Transverse colon (tissue), 4 donors: ENCODE results near the gene MGLL. TPM values are rescaled to one million over a fixed set of nuclear protein-coding genes. Genes with fewer than 3 reads are reported as not detected.

Source experiments
- DNase-seq: peaks from one replicate; pipeline ENCODE4 v3.0.0-alpha.2; 2019
- H3K27ac ChIP-seq, 4 donors: fragments of 200-600 bp; sonication (generic); 2 replicates each; pipeline ENCODE4 v1.5.1; 2016 to 2018; ENCODE audit warnings: inconsistent platforms in 4 of 4
- H3K27me3 ChIP-seq: fragments of 200-600 bp; sonication (generic); 2 replicates; pipeline ENCODE4 v1.5.1; 2017; ENCODE audit warnings: inconsistent platforms
- H3K36me3 ChIP-seq, 4 donors: fragments of 200-600 bp; sonication (generic); 2 replicates each; pipeline ENCODE4 v1.5.1; 2017 to 2019; ENCODE audit warnings: inconsistent platforms in 4 of 4
- H3K4me1 ChIP-seq, 4 donors: fragments of 200-600 bp; sonication (generic); 2 replicates each; pipeline ENCODE4 v1.5.1; 2017 to 2020; ENCODE audit warnings: inconsistent platforms in 4 of 4
- H3K4me3 ChIP-seq, 4 donors: fragments of 200-600 bp; sonication (generic); 1 replicate in 1 of 4; 2 replicates in 3 of 4; pipeline versions ENCODE4 v1.5.1 to v1.6.1; 2017 to 2019; ENCODE audit warnings: inconsistent platforms in 4 of 4
- H3K9me3 ChIP-seq, 2 donors: fragments of 200-600 bp; sonication (generic); 2 replicates each; pipeline ENCODE4 v1.5.1; 2017 to 2019; ENCODE audit warnings: inconsistent platforms in 2 of 2
- EP300 ChIP-seq: sonication (generic); formaldehyde crosslinking; IDR thresholded peaks from one replicate; pipeline ENCODE4 v1.6.1; 2017; ENCODE audit warnings: antibody characterized with exemption, low read depth
- POLR2A ChIP-seq: fragments of 450-650 bp; IDR thresholded peaks from one replicate; pipeline ENCODE4 v1.6.1; 2016; ENCODE audit warnings: antibody characterized with exemption, mild to moderate bottlenecking, moderate library complexity
- POLR2AphosphoS5 ChIP-seq, 3 donors: sonication (generic); formaldehyde crosslinking; IDR thresholded peaks; one replicate each; pipeline ENCODE4 v1.6.1; 2016; ENCODE audit warnings: antibody characterized with exemption in 3 of 3
- WGBS, 2 donors: methylation state at CpG; one replicate each; pipeline ENCODE4 v1.1.5; 2018; ENCODE audit warnings: low coverage in 1 of 2; 5-methylcytosine and 5-hydroxymethylcytosine counted together
- in situ Hi-C, 4 donors: fragments of 200-750 bp; cut with MboI; loops; one replicate each; pipeline versions ENCODE4 v1.15.0 to v1.15.1; 2017; ENCODE audit warnings: low sequenced_read_pairs in 3 of 4, low pct_ligation_motif_present in 1 of 4, low pct_unique_long_range_greater_than_20kb in 1 of 4
- intact Hi-C: fragments of 100-400 bp; cut with DNase I; formaldehyde crosslinking; loops from one replicate; pipeline ENCODE4 v1.15.1; 2023; ENCODE audit warnings: low total_unique reads
- total RNA-seq, 4 donors: library from RNA; depleted of rRNA; stranded (reverse); fragments of >200 nt; gene quantifications; one replicate each; pipeline ENCODE4 v1.1.0, GENCODE V29; 2016
- TF ChIP-seq, protein P1 (sequence below), 5 experiments: fragments of 200-600 bp in 3 of 5; fragments of 450-650 bp in 2 of 5; sonication (generic) in 3 of 5; IDR thresholded peaks; 1 replicate in 2 of 5; 2 replicates in 3 of 5; pipeline ENCODE4 v1.5.1; 2016 to 2017; ENCODE audit warnings: antibody characterized with exemption in 5 of 5, inconsistent platforms in 3 of 5, mild to moderate bottlenecking in 2 of 5, moderate library complexity in 1 of 5

MGLL gene
- total RNA-seq, 4 donors from 2014 or later, result 150 to 329 (median 294) TPM

DNA sequence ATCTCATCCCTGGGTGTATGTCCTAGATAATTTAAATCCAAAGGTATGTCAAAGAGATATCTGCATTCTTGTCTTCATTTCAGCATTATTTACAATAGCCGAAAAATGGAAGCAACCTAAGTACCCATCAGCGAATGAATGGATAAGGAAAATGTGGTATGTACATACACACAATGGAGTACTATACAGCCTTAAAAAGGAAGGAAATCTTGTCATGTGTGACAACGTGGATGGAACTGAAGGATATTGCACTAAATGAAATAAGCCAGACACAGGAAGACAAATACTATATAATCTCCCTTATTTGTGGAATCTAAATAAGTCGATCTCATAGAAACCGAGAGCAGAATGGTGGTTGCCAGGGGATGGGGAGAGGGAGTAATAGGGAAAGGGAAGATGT is 16.8 kb upstream of the MGLL start:
- Histone ChIP-seq H3K27ac (no peak overlapping the region), H3K4me3 (no peak overlapping the region), H3K36me3 (no peaks in the 10 kb centered on the region), H3K9me3 (no peaks in the 10 kb centered on the region), H3K4me1 (no peaks in the 10 kb centered on the region), H3K27me3 (no peaks in the 10 kb centered on the region)
- in situ Hi-C loops (loop anchor here (10.0 to 25.0 kb wide), 3 partner anchors 152 to 184 kb away; partner anchors contain the start of gene ABTB1 (in 2 of the 4)), intact Hi-C loops (no loop called here)
- no peak for DNase-seq
- 88 to 90% methylated on average over 4 to 5 of the region's 5 CpGs for WGBS, 2 donors
- TF ChIP-seq EP300 (no peak), POLR2AphosphoS5 (IDR thresholded peaks at IDR 0.05) (no peak), POLR2A (no peak)
- TF ChIP-seq, protein P1, sequence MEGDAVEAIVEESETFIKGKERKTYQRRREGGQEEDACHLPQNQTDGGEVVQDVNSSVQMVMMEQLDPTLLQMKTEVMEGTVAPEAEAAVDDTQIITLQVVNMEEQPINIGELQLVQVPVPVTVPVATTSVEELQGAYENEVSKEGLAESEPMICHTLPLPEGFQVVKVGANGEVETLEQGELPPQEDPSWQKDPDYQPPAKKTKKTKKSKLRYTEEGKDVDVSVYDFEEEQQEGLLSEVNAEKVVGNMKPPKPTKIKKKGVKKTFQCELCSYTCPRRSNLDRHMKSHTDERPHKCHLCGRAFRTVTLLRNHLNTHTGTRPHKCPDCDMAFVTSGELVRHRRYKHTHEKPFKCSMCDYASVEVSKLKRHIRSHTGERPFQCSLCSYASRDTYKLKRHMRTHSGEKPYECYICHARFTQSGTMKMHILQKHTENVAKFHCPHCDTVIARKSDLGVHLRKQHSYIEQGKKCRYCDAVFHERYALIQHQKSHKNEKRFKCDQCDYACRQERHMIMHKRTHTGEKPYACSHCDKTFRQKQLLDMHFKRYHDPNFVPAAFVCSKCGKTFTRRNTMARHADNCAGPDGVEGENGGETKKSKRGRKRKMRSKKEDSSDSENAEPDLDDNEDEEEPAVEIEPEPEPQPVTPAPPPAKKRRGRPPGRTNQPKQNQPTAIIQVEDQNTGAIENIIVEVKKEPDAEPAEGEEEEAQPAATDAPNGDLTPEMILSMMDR (IDR thresholded peaks at IDR 0.05), result no peak

DNA sequence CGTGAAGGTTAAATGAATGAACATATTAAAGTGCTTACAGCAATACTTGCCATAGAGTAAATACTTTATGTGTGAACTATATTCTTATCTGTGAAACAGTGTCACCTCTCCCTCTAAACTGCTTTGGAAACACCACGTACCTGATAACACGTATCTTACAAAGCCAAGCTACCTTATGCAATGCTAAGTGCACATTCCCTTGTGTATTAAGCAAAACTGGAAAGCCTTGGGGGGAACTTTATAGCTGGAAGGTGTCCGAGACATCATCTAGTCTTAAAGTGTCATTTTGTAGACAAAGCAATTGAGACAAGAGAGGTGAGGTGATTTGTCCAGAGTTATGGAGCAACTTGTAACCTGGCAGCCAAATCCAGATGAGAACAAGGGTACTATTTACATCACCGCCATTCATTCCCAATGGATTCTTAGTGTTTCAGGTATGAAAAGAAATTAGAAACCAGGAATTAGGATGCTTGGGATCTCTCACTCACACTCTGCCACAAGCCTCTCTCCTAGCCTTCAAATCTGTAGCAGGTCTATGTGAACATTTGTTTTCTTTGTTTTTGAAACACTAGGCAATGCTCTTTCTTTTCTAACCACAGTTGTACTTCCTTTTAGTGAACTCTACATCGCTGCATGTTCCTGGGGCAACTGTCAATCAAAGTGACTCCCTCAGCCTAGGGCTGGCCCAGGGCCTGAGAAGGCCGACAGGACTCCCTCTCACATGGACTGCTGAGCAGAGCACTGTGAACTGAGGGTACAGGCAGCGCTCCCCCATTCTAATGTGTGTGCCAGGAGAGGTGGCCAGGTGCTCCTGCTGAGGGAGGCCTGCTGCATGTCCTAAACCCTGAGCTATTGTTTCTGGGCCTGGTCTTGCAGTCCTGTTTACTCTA is 13.9 kb upstream of the MGLL start:
- Histone ChIP-seq H3K27me3 (no peaks in the 10 kb centered on the region), H3K9me3 (no peaks in the 10 kb centered on the region), H3K4me3 (no peak overlapping the region), H3K27ac (peak overlapping the region in 1 of 4 donors; percentile 34), H3K4me1 (no peaks in the 10 kb centered on the region), H3K36me3 (no peaks in the 10 kb centered on the region)
- TF ChIP-seq, protein P1 (IDR thresholded peaks at IDR 0.05), result no peak
- TF ChIP-seq POLR2A, result no peak
- TF ChIP-seq POLR2AphosphoS5 (IDR thresholded peaks at IDR 0.05), result no peak
- TF ChIP-seq EP300, result no peak
- 81 to 96% methylated on average over 5 to 8 of the region's 8 CpGs for WGBS, 2 donors
- DNase-seq, result no peak
- in situ Hi-C loops (loop anchor here (10.0 to 25.0 kb wide), 3 partner anchors 149 to 181 kb away; partner anchors contain the start of gene ABTB1 (in 2 of the 4)), intact Hi-C loops (no loop called here)

DNA sequence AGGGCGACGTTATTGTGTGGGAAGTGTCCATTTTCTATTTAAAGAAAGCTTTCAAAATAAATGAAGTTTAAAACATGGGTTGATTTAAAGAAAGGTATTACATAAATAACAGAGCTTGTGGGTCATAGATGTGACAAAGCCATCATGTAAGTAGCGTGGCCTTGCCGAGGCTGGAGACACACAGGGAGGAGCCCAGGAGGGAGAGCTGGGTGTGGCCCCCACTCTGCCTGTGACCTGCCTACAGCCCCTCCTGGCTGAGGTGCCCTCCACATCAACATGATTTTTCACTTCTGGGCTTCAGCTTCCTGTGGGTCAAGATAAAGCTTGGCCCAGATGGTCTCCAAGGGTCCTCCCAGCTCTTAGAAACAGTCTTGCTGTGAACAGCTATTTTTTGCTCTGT is 12.5 kb upstream of the MGLL start:
- TF ChIP-seq, protein P1 (IDR thresholded peaks at IDR 0.05), result no peak
- no peak for TF ChIP-seq POLR2A
- no peak for TF ChIP-seq POLR2AphosphoS5 (IDR thresholded peaks at IDR 0.05)
- TF ChIP-seq EP300, result no peak
- no peak for DNase-seq
- Histone ChIP-seq H3K9me3 (peaks cover 0 to 5% of the 10 kb centered on the region in 2 donors), H3K36me3 (no peaks in the 10 kb centered on the region), H3K27ac (no peak overlapping the region), H3K4me3 (no peak overlapping the region), H3K4me1 (no peaks in the 10 kb centered on the region), H3K27me3 (no peaks in the 10 kb centered on the region)
- intact Hi-C loops, result loop anchor here (5.0 kb wide), 1 partner anchor 182 kb away; no protein-coding TSS in a partner anchor
- WGBS, 2 donors, result 84 to 85% methylated on average over 3 to 4 of the region's 4 CpGs
- in situ Hi-C loops, result loop anchor here (10.0 to 25.0 kb wide), 3 partner anchors 147 to 180 kb away; partner anchors contain the start of gene ABTB1 (in 2 of the 4)

DNA sequence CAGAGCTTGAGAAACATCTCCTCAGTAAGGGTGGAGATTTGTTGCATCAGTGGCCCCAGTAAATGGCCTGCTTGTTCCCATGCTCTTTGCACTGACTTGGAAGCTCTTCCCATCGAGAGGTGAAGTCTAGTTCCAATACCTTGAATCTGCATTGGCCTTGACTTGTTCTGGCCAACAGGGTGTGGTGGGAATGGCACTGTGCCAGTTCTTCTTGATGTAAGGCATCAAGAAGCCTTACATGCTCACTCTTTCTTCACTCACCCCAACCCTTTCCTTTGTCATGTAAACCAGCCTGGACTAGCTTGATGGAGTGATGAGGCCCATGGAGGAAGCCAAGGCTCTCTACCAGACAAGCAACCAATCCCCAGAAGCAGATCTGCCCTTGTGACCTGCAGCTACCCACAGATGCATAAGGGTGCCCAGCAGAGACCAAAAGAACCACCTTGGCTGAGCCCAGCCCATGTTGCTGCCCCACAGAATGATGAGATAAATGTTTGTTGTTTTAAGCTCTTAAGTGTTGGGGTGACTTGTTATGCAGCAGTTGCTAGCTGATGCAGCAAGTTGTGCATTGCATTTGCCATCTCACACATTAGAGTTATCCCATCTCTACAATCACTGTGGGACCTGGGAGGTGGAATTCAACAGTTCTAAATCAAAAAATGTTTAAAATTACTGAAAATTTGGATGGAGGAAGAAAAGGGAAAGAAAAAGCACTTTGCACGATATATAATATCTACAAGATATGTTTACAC is 11.1 kb upstream of the MGLL start:
- no peak overlapping the region for H3K4me3 ChIP-seq
- H3K36me3 ChIP-seq, result no peaks in the 10 kb centered on the region
- no peaks in the 10 kb centered on the region for H3K27me3 ChIP-seq
- TF ChIP-seq POLR2AphosphoS5 (IDR thresholded peaks at IDR 0.05) (no peak), EP300 (no peak), POLR2A (no peak)
- TF ChIP-seq, protein P1 (IDR thresholded peaks at IDR 0.05), result no peak
- DNase-seq, result no peak
- peaks cover 4 to 9% of the 10 kb centered on the region in 2 donors for H3K9me3 ChIP-seq
- intact Hi-C loops (loop anchor here (5.0 kb wide), 1 partner anchor 181 kb away; no protein-coding TSS in a partner anchor), in situ Hi-C loops (loop anchor here (10.0 to 25.0 kb wide), 3 partner anchors 146 to 179 kb away; partner anchors contain the start of gene ABTB1 (in 2 of the 4))
- 84 to 100% methylated on average over 1 to 2 of the region's 2 CpGs for WGBS, 2 donors
- H3K4me1 ChIP-seq, result no peaks in the 10 kb centered on the region
- no peak overlapping the region for H3K27ac ChIP-seq
